WI38 (cell line): ENCODE data around the gene TMEM61.

ENCODE experiments used
- H3K4me3 ChIP-seq: 2 replicates; pipeline ENCODE4 v1.5.1; 2011; ENCODE audit warnings: low read depth, mild to moderate bottlenecking, control low read depth, low read length
- TF ChIP-seq, protein P1 (sequence below): IDR thresholded peaks from 2 replicates; pipeline ENCODE4 v1.5.1; 2012; ENCODE audit warnings: low read depth, mild to moderate bottlenecking, control low read depth, low read length

TMEM61 gene

DNA sequence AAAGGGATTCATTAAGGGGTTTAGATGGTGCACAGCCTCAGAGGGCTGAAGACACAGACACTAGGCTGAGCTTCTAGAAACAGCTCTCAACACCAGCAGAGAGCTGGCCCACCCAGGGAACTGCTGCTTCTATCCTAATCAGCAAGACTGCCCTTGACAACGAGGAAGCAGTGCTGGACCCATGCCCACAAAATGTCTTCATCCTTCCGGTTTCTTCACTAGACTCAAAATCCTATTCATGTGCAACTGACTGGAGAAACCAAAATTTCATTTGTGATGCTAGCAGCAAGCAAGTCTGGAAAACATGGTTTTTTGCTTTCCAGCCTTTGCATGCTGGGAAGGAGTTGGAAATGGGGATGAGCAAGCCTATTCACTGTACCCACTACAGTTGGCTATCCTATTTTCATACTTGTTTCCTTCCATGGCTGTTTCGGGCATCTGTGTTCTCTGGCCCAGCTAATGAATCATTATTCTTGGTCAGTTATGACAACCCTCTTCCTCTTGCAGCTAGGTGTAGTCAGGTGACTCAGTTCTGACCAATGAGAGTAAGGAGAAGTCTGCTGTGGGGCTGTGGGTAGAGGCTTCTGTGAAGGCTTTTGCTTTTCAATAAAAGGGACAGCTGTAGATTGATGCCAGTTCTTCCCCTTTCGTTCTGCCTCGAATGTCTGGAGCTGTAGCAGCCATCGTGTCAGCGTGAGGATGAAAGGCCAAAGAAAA is 14.6 kb upstream of the TMEM61 start:
- no peak overlapping the region for H3K4me3 ChIP-seq
- TF ChIP-seq, protein P1, sequence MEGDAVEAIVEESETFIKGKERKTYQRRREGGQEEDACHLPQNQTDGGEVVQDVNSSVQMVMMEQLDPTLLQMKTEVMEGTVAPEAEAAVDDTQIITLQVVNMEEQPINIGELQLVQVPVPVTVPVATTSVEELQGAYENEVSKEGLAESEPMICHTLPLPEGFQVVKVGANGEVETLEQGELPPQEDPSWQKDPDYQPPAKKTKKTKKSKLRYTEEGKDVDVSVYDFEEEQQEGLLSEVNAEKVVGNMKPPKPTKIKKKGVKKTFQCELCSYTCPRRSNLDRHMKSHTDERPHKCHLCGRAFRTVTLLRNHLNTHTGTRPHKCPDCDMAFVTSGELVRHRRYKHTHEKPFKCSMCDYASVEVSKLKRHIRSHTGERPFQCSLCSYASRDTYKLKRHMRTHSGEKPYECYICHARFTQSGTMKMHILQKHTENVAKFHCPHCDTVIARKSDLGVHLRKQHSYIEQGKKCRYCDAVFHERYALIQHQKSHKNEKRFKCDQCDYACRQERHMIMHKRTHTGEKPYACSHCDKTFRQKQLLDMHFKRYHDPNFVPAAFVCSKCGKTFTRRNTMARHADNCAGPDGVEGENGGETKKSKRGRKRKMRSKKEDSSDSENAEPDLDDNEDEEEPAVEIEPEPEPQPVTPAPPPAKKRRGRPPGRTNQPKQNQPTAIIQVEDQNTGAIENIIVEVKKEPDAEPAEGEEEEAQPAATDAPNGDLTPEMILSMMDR: no peak

DNA sequence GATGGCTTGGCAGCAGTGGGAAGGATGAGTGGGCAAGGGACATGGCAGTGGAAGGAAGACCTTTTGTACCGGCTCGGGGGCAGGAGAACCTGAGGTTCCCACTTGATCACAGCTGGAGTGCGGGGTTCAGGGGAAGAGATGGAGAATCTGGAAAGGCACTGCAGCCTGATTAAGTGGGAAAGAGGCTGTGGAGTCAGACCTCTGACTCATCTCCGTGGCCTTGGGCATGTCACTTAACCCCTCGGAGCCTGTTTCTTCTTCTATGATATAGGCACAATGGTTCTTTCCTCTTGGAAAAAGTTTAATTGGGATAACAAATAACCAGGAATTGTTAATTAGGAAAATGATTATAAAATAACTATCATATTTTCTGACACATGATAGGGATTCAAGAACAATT is 13.1 kb upstream of the TMEM61 start:
- TF ChIP-seq, protein P1: no peak
- no peak overlapping the region for H3K4me3 ChIP-seq

DNA sequence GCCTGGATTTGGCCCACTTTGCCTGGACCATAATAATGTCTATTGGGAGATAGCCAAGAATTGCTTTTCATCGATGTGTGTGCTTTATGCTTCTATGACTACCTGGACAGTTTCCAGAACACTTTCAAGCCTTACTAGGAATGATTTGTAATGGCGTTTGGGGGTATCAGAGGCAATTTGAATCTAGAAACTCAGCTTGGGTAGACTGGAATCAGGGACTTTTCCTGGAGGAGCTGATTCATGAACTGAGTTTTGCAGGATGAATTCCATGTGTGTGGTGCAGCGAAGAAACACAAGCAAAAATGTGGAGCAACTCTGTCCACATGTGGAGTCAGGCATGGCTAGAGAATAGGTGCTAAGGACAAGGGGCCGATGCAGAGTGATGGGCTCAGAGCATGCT is 11.9 kb upstream of the TMEM61 start:
- TF ChIP-seq, protein P1: no peak
- no peak overlapping the region for H3K4me3 ChIP-seq

DNA sequence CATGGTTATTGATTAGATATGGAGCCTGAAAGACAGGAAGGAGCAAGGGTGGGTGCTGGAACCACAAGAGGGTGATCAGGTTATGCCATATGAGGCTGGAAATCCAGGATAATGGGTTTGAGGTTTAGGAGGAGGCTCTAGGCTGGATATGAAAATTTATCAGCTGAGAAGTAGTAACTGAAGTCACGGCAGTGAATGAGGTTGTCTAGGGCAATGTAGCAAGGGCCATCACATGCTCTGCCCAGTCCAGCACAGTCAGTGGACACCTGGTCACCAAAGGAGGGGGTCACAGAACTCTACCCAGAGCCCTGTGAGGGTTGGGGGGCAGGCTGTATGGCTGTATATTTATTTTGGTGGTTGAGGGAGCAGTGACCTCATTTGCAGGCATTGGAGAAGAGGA is 10.5 kb upstream of the TMEM61 start:
- TF ChIP-seq, protein P1: no peak
- H3K4me3 ChIP-seq: no peak overlapping the region

DNA sequence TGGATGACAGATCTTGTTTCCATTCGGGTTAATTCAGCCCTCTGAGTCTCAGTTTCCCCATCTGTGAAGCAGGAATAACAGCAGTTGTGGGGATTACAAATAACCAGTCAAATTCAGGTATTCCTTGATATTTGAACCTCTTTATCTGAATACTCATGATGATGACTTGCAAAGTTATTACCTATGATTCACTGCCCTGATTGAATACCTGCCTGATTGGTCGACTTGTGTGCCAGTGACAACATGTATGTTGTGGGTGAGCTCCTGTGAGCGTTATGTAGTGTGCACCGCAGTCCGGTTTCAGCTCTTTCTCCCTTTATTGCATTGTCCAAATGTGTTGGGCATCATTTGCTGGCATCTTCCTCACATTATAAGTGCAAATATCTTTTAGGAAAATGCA is 9.5 kb upstream of the TMEM61 start:
- TF ChIP-seq, protein P1: no peak
- H3K4me3 ChIP-seq: no peak overlapping the region

DNA sequence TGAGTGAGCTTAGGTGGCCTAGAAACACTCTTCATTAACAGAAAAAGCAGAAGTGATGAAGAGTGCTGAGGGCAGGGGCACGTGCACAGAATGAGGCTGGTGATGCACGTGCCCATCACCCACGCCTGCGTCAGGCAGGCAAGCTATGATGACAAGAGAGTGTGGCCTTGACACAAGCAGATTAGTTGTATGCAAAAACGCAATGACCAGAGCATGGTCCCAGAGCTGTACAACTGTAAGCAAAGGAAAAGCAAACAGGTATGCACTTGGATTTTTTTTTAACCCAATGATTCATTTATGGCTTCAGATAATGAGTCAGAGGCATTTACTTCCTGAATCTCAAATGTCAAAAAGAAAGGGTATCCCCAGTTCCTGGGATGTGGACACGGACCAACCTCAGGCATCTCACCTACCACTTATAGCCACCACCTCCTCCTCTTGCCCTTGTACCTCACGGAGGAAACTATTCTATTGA is 9.1 kb upstream of the TMEM61 start:
- H3K4me3 ChIP-seq: no peak overlapping the region
- TF ChIP-seq, protein P1: no peak

DNA sequence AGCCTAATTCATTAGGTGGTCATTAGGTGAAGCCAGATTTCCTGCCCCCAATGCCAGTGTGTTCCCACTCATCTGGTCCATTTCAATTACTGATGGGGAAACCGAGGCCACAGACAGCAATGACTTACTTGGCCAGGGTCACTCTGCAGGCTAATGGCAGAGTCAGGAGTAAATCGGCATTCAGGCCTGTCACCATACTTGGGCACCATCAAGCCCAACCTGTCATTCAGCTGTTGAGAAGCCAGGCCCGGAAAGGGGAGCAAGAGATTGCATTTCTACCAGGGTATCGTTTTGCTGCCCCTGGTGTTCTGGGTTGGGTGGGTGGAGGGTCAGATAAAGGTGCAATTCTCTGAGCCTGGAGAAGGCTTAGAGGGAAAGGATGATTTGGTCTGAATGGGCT is 8.0 kb upstream of the TMEM61 start:
- TF ChIP-seq, protein P1: no peak
- H3K4me3 ChIP-seq: no peak overlapping the region
